Measurements from ENCODE around the gene TAS2R50.
A peak's percentile ranks its signal among the peaks of the same experiment; 100 is the strongest.

DNA sequence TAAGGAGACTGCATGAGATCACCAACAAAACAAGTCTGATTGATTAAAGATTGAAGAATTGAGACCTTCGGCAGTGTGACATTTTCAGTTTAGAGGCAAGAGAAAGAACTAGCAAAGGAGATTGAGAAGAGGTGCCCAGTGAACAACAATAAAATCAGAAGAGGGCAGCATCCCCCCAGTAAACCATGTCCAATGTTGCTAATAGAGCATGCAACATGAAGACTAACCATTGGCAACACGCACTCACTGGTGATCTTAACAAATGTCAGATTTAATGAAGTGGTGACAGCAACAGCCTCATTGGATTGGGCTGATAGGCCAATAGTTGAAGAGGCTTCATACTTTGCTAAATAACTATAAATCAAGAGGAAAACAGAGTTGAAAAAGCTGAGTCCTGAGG is 26.9 kb downstream of the TAS2R50 start:
- TF ChIP-seq, protein P1, sequence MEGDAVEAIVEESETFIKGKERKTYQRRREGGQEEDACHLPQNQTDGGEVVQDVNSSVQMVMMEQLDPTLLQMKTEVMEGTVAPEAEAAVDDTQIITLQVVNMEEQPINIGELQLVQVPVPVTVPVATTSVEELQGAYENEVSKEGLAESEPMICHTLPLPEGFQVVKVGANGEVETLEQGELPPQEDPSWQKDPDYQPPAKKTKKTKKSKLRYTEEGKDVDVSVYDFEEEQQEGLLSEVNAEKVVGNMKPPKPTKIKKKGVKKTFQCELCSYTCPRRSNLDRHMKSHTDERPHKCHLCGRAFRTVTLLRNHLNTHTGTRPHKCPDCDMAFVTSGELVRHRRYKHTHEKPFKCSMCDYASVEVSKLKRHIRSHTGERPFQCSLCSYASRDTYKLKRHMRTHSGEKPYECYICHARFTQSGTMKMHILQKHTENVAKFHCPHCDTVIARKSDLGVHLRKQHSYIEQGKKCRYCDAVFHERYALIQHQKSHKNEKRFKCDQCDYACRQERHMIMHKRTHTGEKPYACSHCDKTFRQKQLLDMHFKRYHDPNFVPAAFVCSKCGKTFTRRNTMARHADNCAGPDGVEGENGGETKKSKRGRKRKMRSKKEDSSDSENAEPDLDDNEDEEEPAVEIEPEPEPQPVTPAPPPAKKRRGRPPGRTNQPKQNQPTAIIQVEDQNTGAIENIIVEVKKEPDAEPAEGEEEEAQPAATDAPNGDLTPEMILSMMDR (conservative IDR thresholded peaks at IDR 0.05; ENCODE audit: low read depth in 2 of 2): peak in 1 of 2 experiments; percentile 33; a peak in 2 of 4 replicates
- TF ChIP-seq JUNB (IDR thresholded peaks at IDR 0.05; ENCODE audit: unreplicated experiment) (no peak), POLR2AphosphoS5 (IDR thresholded peaks at IDR 0.05; ENCODE audit: low read depth) (no peak), EZH2 (IDR thresholded peaks at IDR 0.05; ENCODE audit: low read depth, unreplicated experiment) (no peak)
- TF ChIP-seq, protein P2, sequence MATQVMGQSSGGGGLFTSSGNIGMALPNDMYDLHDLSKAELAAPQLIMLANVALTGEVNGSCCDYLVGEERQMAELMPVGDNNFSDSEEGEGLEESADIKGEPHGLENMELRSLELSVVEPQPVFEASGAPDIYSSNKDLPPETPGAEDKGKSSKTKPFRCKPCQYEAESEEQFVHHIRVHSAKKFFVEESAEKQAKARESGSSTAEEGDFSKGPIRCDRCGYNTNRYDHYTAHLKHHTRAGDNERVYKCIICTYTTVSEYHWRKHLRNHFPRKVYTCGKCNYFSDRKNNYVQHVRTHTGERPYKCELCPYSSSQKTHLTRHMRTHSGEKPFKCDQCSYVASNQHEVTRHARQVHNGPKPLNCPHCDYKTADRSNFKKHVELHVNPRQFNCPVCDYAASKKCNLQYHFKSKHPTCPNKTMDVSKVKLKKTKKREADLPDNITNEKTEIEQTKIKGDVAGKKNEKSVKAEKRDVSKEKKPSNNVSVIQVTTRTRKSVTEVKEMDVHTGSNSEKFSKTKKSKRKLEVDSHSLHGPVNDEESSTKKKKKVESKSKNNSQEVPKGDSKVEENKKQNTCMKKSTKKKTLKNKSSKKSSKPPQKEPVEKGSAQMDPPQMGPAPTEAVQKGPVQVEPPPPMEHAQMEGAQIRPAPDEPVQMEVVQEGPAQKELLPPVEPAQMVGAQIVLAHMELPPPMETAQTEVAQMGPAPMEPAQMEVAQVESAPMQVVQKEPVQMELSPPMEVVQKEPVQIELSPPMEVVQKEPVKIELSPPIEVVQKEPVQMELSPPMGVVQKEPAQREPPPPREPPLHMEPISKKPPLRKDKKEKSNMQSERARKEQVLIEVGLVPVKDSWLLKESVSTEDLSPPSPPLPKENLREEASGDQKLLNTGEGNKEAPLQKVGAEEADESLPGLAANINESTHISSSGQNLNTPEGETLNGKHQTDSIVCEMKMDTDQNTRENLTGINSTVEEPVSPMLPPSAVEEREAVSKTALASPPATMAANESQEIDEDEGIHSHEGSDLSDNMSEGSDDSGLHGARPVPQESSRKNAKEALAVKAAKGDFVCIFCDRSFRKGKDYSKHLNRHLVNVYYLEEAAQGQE (IDR thresholded peaks at IDR 0.05; ENCODE audit: unreplicated experiment): no peak

Data from GM23338 (cell line).